HepG2 (cell line): ENCODE data around the gene BCL2L2. TPM values are rescaled to one million over a fixed set of nuclear protein-coding genes. Genes with fewer than 3 reads are reported as not detected.
"Not testable (repeated sequence)": the region's sequence is repeated elsewhere in the genome, so short reads cannot be mapped to it uniquely, and the experiment has no call there.

Experiments used
- ATAC-seq: fragments of 200-7000 bp; cut with Tn5 transposase; 3 replicates; pipeline ENCODE4 v1.9.1; 2020; ENCODE audit warnings: mild to moderate bottlenecking, moderate library complexity
- BruUV-seq: library from RNA; stranded (reverse); fragments of 400-500 nt; replicated peaks from 2 replicates; lab custom pipeline; 2021; lab: Mats Ljungman, UMichigan
- CTCF ChIA-PET: fragments of 300-600 bp; formaldehyde crosslinking; extraction: SDS; loops from one replicate; lab custom pipeline; 2021; ENCODE audit warnings: low total read pairs, inconsistent platforms, low intra/inter-chr PET ratio; lab: Yijun Ruan, JAX
- POLR2A ChIA-PET: fragments of 350-600 bp; sonication (Branson Sonifier 250); formaldehyde crosslinking; loops from one replicate; lab custom pipeline; 2020; ENCODE audit warnings: antibody characterized with exemption, inconsistent platforms; lab: Yijun Ruan, JAX
- DNase-seq: peaks from one replicate; pipeline ENCODE4 v3.0.0-alpha.2; 2015; ENCODE audit warnings: low spot score
- FAIRE-seq: peaks from 3 replicates; lab custom pipeline; 2011; peaks lifted over from hg19 to GRCh38; lab: Jason Lieb, UNC
- H2AFZ ChIP-seq: one replicate; pipeline ENCODE4 v1.6.1; 2011; ENCODE audit warnings: low read length, inconsistent platforms
- H3K27ac ChIP-seq: fragments of 300-600 bp; 3 replicates; pipeline ENCODE4 v1.8.0; 2011; ENCODE audit warnings: mixed run types, mild to moderate bottlenecking, mixed read lengths, low read length, inconsistent platforms; ENCODE audit not compliant: insufficient read depth; ENCODE audit errors: extremely low read length
- H3K27me3 ChIP-seq, 2 experiments: fragments of 200-600 bp in 1 of 2; 2 replicates in 1 of 2; 3 replicates in 1 of 2; pipeline versions ENCODE4 v1.6.0 to v1.8.0; 2011; ENCODE audit warnings: low read length in 2 of 2, mild to moderate bottlenecking in 2 of 2, moderate library complexity in 2 of 2, inconsistent platforms in 1 of 2; ENCODE audit not compliant: insufficient read depth in 2 of 2, control insufficient read depth in 1 of 2
- H3K36me3 ChIP-seq, 2 experiments: fragments of 200-600 bp in 1 of 2; replicated peaks in 1 of 2; 2 replicates in 1 of 2; 3 replicates in 1 of 2; pipeline versions ENCODE4 v1.5.1 to v1.8.0; 2011; ENCODE audit warnings: low read length in 2 of 2, inconsistent platforms in 1 of 2; ENCODE audit not compliant: insufficient read depth in 2 of 2, control insufficient read depth in 1 of 2
- H3K4me1 ChIP-seq: 2 replicates; pipeline ENCODE4 v1.5.1; 2012; ENCODE audit warnings: low read length, inconsistent platforms; ENCODE audit not compliant: insufficient read depth
- H3K4me2 ChIP-seq: 2 replicates; pipeline ENCODE4 v1.6.0; 2011; ENCODE audit warnings: low read depth, low read length, inconsistent platforms
- H3K4me3 ChIP-seq, 3 experiments: fragments of 200-600 bp in 1 of 3; sonication (generic), shearing (Covaris generic) in 1 of 3; replicated peaks in 1 of 3; 2 replicates each; pipeline ENCODE4 v1.5.1; 2011 to 2016; ENCODE audit warnings: low read length in 3 of 3, inconsistent platforms in 2 of 3, low read depth in 2 of 3, mild to moderate bottlenecking in 2 of 3, control low read depth in 1 of 3, mixed read lengths in 1 of 3; ENCODE audit not compliant: insufficient read depth in 1 of 3
- H3K79me2 ChIP-seq: one replicate; pipeline ENCODE4 v1.6.1; 2011; ENCODE audit warnings: low read length, inconsistent platforms; ENCODE audit not compliant: insufficient read depth
- H3K9ac ChIP-seq: 2 replicates; pipeline ENCODE4 v1.6.0; 2011; ENCODE audit warnings: mild to moderate bottlenecking, low read depth, low read length, inconsistent platforms; ENCODE audit not compliant: insufficient read depth
- H3K9me3 ChIP-seq: 2 replicates; pipeline ENCODE4 v1.5.1; 2012; ENCODE audit warnings: mild to moderate bottlenecking, low read length
- H4K20me1 ChIP-seq: 2 replicates; pipeline ENCODE4 v1.6.0; 2011; ENCODE audit warnings: inconsistent platforms, mild to moderate bottlenecking, low read length, moderate library complexity; ENCODE audit not compliant: insufficient read depth
- ATF7-NPFF ChIP-seq: sonication (generic); formaldehyde crosslinking; IDR thresholded peaks from 2 replicates; pipeline ENCODE4 v1.8.1; 2023; ENCODE audit warnings: mild to moderate bottlenecking, low read depth, missing genetic modification reagents, moderate library complexity
- CBX2 ChIP-seq, 2 experiments: fragments of 200-600 bp in 1 of 2; sonication (generic); formaldehyde crosslinking in 1 of 2; IDR thresholded peaks; 2 replicates each; pipeline versions ENCODE4 v1.7.0 to v1.8.1; 2018 to 2022; ENCODE audit warnings: low read depth in 2 of 2, low read length in 1 of 2, mild to moderate bottlenecking in 1 of 2, missing genetic modification reagents in 1 of 2
- CREB1 ChIP-seq, 2 experiments: fragments of 450-650 bp in 1 of 2; IDR thresholded peaks; 2 replicates each; pipeline ENCODE4 v1.6.1; 2016 to 2017; ENCODE audit warnings: control low read depth in 1 of 2, mild to moderate bottlenecking in 1 of 2, missing compliant biosample characterization in 1 of 2, missing genetic modification characterization in 1 of 2
- FOSL2 ChIP-seq: sonication (generic); formaldehyde crosslinking; IDR thresholded peaks from 2 replicates; pipeline ENCODE4 v1.4.0; 2020; ENCODE audit warnings: missing genetic modification reagents
- MIER3 ChIP-seq: IDR thresholded peaks from 2 replicates; pipeline ENCODE4 v1.6.1; 2016; ENCODE audit warnings: missing compliant biosample characterization, borderline replicate concordance
- SOX5 ChIP-seq: IDR thresholded peaks from 2 replicates; pipeline ENCODE4 v1.6.1; 2016; ENCODE audit warnings: borderline replicate concordance
- TGIF2 ChIP-seq: IDR thresholded peaks from 2 replicates; pipeline ENCODE4 v1.6.1; 2016; ENCODE audit warnings: control low read depth, missing compliant biosample characterization
- ZNF446 ChIP-seq: sonication (generic); formaldehyde crosslinking; IDR thresholded peaks from 2 replicates; pipeline ENCODE4 v1.5.0; 2020; ENCODE audit warnings: mild to moderate bottlenecking, missing genetic modification reagents
- ZSCAN12 ChIP-seq: sonication (generic); formaldehyde crosslinking; IDR thresholded peaks from 2 replicates; pipeline ENCODE4 v1.9.0; 2021; ENCODE audit warnings: mild to moderate bottlenecking, missing genetic modification reagents
- WGBS: methylation state at CpG from one replicate; pipeline ENCODE4 v1.1.6; 2017; ENCODE audit warnings: low lambda C conversion rate; 5-methylcytosine and 5-hydroxymethylcytosine counted together
- in situ Hi-C: cut with HindIII; loops from 2 replicates; pipeline ENCODE4 v1.10.0; 2017; ENCODE audit warnings: low pct_unique_long_range_greater_than_20kb; ENCODE audit not compliant: extremely low pct_ligation_motif_present
- intact Hi-C: fragments of 100-400 bp; cut with micrococcal nuclease; formaldehyde crosslinking; loops from one replicate; pipeline ENCODE4 v1.10.0; 2022; ENCODE audit not compliant: unreplicated experiment
- polyA plus RNA-seq, 8 experiments: library from polyadenylated mRNA; depleted of rRNA in 3 of 8; stranded (reverse) in 7 of 8; unstranded in 1 of 8; fragments of >200 nt; fragmentation: Illumina TruSeq in 4 of 8; extraction: Trizol in 4 of 8; gene quantifications; 2 replicates each; pipeline versions ENCODE4 v1.2.1 to v1.2.3, GENCODE V29; 2011 to 2016; ENCODE audit warnings: low read depth in 4 of 8, missing spikeins in 1 of 8, mixed read lengths in 1 of 8; ENCODE audit not compliant: insufficient read depth in 1 of 8
- total RNA-seq, 5 experiments: library from RNA; depleted of rRNA; stranded (reverse); fragments of >200 nt; fragmentation: Illumina TruSeq; extraction: Trizol; gene quantifications; 2 replicates each; pipeline ENCODE4 v1.2.3, GENCODE V29; 2016; ENCODE audit warnings: low read depth in 1 of 5
- TF ChIP-seq, protein P1 (sequence below): sonication (generic); formaldehyde crosslinking; IDR thresholded peaks from 2 replicates; pipeline ENCODE4 v1.8.0; 2022; ENCODE audit warnings: mild to moderate bottlenecking, missing genetic modification reagents, moderate library complexity
- TF ChIP-seq, protein P2 (sequence below): sonication (generic); formaldehyde crosslinking; IDR thresholded peaks from 2 replicates; pipeline ENCODE4 v1.4.0; 2020; ENCODE audit warnings: missing genetic modification reagents

The BCL2L2 gene
- total and polyA plus RNA-seq, 2 of the 13 experiments (the other 11 are each of a cell fraction or from before 2014, with no cell fraction given), result 28.1 to 49.8 TPM

DNA sequence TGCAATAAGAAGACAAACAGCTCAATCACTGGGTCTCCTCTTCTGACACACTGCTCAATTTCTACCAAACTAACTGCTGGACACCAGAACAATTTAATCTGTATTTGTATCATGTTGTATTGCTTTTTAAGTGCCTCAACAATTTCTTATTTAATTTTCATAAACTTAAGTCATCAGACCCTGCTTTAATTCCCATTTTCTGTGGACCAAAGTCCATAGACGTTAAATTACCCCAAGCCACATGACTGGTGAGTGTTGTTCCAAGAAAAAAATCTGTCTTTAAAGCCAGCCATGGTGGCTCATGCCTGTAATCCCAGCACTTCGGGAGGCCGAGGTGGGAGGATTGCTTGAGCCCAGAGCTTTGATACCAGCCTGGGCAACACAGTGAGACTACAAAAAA lies 29.4 kb upstream of the BCL2L2 start:
- POLR2A ChIA-PET, result interaction anchor here (1.1 to 6.8 kb wide), 4 partner anchors 9 to 29 kb away, joined by 3 to 43 read pairs (median 5); partner anchors contain the start of genes BCL2L2, HOMEZ and PPP1R3E
- Histone ChIP-seq H3K4me2 (no peak overlapping the region), H3K9ac (no peak overlapping the region), H4K20me1 (no peaks in the 10 kb centered on the region), H3K36me3 (0 out of 5 replicates have a peak, but pooled peaks cover 0 to 3% of the 10 kb centered on the region in 2 experiments), H3K9me3 (no peaks in the 10 kb centered on the region), H3K79me2 (no peaks in the 10 kb centered on the region), H2AFZ (no peak overlapping the region), H3K27me3 (no peaks in the 10 kb centered on the region), H3K4me3 (no peak overlapping the region), H3K4me1 (peaks cover 8% of the 10 kb centered on the region), H3K27ac (no peak overlapping the region)
- TF ChIP-seq ZNF446 (CRISPR knock-in tag), result no peak
- no peak for TF ChIP-seq TGIF2 (CRISPR knock-in tag)
- no peak for TF ChIP-seq SOX5 (CRISPR knock-in tag)
- TF ChIP-seq, protein P1, sequence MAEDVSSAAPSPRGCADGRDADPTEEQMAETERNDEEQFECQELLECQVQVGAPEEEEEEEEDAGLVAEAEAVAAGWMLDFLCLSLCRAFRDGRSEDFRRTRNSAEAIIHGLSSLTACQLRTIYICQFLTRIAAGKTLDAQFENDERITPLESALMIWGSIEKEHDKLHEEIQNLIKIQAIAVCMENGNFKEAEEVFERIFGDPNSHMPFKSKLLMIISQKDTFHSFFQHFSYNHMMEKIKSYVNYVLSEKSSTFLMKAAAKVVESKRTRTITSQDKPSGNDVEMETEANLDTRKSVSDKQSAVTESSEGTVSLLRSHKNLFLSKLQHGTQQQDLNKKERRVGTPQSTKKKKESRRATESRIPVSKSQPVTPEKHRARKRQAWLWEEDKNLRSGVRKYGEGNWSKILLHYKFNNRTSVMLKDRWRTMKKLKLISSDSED (CRISPR knock-in tag), result no peak
- TF ChIP-seq ZSCAN12, result no peak
- TF ChIP-seq MIER3 (CRISPR knock-in tag), result no peak
- in situ Hi-C loops (no loop called here), intact Hi-C loops (no loop called here)
- WGBS, result 82% methylated on average over 3 of the region's 3 CpGs
- no peak for DNase-seq
- CTCF ChIA-PET, result no interaction called here
- no TSS peak for BruUV-seq
- no peak for FAIRE-seq
- ATAC-seq, result no peak

DNA sequence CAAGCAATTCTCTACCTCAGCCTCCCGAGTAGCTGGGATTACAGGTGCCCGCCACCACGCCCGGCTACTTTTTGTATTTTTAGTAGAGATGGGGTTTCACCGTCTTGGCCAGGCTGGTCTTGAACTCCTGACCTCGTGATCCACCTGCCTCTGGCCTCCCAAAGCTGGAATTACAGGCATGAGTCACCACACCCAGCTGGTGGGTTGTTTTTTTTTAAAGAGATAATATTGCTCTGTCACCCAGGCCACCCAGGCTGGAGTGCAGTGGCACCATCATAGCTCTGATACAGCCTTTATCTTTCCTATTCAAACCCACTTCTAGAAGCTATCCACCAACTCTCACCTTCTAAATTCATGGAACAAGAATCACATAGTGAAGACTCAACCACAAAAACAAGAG lies 28.7 kb upstream of the BCL2L2 start:
- ATAC-seq; BruUV-seq; FAIRE-seq; H3K27ac ChIP-seq; H3K9me3 ChIP-seq; H3K36me3 ChIP-seq; H3K4me1 ChIP-seq; H3K79me2 ChIP-seq; H4K20me1 ChIP-seq; DNase-seq; H3K27me3 ChIP-seq; H2AFZ ChIP-seq; CTCF ChIA-PET; intact Hi-C loops; in situ Hi-C loops; H3K9ac ChIP-seq; H3K4me3 ChIP-seq; H3K4me2 ChIP-seq; TF ChIP-seq CBX2 (IDR thresholded peaks at IDR 0.05; ENCODE audit: low read depth, low read length); CREB1 (CRISPR knock-in tag; IDR thresholded peaks at IDR 0.05): not testable (repeated sequence)
- TF ChIP-seq CBX2 (CRISPR knock-in tag; IDR thresholded peaks at IDR 0.05; ENCODE audit: low read depth) (0 out of 2 replicates have a peak, but pooled peaks have one; percentile 26), ATF7-NPFF (CRISPR knock-in tag) (0 out of 2 replicates have a peak, but pooled peaks have one; percentile 20), FOSL2 (CRISPR knock-in tag) (peak; percentile 63; the same call in 1 of the 2 replicates), CREB1 (IDR thresholded peaks at IDR 0.05) (0 out of 2 replicates have a peak, but pooled peaks have one; percentile 16)
- TF ChIP-seq, protein P2, sequence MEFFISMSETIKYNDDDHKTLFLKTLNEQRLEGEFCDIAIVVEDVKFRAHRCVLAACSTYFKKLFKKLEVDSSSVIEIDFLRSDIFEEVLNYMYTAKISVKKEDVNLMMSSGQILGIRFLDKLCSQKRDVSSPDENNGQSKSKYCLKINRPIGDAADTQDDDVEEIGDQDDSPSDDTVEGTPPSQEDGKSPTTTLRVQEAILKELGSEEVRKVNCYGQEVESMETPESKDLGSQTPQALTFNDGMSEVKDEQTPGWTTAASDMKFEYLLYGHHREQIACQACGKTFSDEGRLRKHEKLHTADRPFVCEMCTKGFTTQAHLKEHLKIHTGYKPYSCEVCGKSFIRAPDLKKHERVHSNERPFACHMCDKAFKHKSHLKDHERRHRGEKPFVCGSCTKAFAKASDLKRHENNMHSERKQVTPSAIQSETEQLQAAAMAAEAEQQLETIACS, result 0 out of 2 replicates have a peak, but pooled peaks have one; percentile 23
- 88% methylated on average over 6 of the region's 6 CpGs for WGBS
- POLR2A ChIA-PET, result interaction anchor here (0.8 to 6.8 kb wide), 4 partner anchors 8 to 43 kb away, joined by 3 to 43 read pairs (median 4); partner anchors contain the start of genes HOMEZ, PABPN1 and PPP1R3E
